ENCODE results near the gene ITGB8.

DNA sequence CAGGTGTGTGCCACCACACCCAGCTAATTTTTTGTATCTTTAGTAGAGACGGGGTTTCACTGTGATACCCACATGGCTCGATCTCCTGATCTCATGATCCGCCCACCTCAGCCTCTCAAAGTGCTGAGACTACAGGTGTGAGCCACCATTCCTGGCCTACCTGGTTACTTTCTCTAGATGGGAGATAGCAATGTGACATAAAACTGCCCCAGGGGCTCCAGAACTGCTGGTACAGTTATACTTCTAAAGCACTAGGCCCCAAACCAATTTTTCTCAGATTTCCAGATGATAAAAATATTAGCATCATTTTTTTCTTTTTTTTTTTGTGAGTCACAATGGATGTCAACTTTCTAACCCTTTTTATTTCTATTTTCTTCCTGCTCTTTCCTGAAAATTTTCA, 27.4 kb downstream of the ITGB8 start:
- TF ChIP-seq EZH2 (IDR thresholded peaks at IDR 0.05) (no peak), POLR2AphosphoS5 (IDR thresholded peaks at IDR 0.05; ENCODE audit: borderline replicate concordance, low read depth, low read length) (no peak), FOXP2 (optimal IDR thresholded peaks at IDR 0.05; ENCODE audit: control extremely low read depth, extremely low read length, insufficient read depth) (no peak)

Data from SK-N-MC (cell line).